ENCODE results near the gene BANF2.

DNA sequence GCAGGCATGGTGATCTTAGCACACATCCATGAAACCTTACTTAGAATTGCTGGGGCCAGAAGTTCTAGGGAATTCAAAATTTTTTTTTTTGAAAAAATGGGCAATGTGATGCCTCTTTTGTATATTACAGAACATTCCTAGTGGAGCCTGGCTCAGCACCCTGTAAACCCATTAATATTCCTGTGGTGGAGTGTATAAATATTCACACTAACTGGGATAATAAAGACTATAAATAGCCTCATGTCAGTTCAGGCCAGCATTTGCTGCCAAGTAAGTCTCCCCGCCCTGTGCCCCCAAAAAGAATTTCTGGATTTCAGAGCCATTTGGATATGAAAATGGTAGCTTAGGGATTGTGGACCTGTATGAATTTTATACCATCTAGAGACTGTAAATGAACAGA, 14.8 kb downstream of the BANF2 start:
- TF ChIP-seq, protein P1, sequence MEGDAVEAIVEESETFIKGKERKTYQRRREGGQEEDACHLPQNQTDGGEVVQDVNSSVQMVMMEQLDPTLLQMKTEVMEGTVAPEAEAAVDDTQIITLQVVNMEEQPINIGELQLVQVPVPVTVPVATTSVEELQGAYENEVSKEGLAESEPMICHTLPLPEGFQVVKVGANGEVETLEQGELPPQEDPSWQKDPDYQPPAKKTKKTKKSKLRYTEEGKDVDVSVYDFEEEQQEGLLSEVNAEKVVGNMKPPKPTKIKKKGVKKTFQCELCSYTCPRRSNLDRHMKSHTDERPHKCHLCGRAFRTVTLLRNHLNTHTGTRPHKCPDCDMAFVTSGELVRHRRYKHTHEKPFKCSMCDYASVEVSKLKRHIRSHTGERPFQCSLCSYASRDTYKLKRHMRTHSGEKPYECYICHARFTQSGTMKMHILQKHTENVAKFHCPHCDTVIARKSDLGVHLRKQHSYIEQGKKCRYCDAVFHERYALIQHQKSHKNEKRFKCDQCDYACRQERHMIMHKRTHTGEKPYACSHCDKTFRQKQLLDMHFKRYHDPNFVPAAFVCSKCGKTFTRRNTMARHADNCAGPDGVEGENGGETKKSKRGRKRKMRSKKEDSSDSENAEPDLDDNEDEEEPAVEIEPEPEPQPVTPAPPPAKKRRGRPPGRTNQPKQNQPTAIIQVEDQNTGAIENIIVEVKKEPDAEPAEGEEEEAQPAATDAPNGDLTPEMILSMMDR (IDR thresholded peaks at IDR 0.05), result no peak
- TF ChIP-seq POLR2A (IDR thresholded peaks at IDR 0.05; ENCODE audit: low read depth) (no peak), EP300 (IDR thresholded peaks at IDR 0.05) (no peak), POLR2AphosphoS5 (IDR thresholded peaks at IDR 0.05) (no peak)
